ENCODE data around the gene SNX32.

Gene SNX32

DNA sequence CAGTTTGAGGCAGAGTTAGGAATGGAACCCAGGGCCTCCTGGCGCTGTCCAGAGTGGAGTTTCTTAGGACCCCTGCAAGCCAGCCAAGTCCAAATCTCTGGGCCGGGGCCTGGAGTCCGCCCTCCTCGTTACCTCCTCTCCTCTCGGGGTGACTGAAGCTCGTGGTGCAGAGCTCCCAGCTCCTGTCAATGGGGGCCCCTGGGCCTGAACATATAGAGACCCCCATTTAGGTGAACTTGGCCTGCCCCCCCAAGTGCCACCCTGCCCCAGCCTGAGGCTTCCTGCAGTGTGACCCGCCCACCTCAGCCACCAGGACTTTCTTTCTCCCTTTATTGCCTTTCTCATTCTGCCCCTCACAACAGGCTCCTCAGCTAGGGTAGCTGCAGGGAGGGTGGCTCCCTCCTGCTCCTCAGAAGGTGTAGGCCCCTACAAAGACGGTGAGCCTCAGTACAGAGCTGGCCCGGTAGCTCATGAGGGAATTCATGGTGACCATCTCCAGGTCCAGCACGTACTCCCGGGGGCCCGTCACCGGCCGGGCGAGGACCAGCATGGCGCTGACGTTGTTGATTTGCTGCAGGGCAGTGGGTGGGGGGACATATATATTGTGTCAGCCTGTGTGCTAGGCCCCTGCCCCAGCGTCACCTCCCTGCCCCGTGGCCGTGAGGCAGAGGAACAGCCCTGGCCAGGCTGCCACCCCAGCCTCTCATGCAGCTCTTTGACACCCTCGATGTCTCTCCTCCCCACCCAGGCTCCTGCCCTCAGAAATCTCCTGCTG lies 32.9 kb downstream of the SNX32 start:
- no peak for DNase-seq (ENCODE audit: low read depth, low spot score)

DNA sequence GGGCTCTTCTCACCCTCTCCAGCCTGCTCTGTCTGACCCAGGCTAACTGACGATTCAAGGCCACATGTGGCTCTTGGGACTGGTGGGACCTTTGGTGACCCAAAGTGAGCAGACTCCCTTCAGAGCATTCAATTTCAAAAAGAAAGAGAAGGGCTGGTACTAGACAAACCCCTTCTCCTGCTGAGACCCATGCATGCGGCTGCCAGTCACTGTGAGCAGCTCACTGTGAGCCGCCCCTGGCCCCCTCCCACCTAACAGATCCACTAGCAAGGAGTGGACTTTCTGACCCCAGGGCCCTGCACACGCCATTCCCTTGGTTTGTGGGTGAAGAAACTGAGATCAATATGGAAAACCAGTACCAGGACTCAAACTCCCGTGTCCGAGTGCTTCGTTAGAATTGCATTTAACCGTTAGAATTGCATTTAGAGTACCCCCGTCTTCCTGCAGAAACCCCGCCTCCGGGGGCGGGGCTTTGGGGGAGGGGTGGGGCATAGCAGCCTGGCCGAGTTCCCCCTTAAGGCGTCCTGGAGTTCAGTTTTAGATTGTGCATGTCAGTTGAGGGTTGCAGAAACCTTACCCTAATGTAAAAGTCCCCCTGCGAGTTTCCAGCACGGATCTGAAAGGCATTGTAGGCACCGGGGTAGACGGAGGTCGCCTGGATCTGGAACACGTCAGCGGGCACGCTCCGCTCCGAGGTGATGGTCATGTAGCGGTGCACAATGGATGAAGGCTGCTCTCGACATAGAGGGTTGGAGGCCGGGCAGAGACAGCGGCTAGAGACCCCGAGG lies 33.7 kb downstream of the SNX32 start:
- no peak for DNase-seq (ENCODE audit: low read depth, low spot score)

DNA sequence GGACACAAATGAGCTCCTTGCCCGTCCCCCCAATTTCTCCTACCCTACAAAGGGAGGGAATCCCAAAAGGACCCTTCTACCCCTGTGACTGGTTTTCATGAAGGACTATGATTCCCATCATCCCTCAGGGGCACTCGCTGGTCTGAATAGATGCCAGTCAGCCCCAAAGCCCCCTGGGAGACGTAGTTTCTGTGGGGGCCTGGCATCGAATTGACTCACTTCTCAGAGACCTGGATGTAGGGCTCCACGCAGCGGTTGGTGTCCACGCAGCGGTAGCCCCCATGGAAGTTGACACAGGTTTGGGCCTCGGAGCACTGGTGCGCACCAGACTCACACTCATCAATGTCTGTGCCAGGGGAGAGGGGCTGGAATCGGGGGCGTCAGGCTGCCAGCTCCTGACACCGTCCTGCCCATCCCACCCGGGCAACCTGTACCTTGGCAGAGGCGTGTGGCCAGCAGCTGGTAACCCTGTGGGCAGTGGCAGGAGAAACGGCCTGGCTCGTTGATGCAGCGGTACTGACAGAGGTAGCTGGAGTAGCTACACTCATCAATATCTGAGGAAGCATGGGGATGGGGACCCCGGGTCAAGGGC lies 34.4 kb downstream of the SNX32 start:
- DNase-seq (ENCODE audit: low read depth, low spot score): no peak

DNA sequence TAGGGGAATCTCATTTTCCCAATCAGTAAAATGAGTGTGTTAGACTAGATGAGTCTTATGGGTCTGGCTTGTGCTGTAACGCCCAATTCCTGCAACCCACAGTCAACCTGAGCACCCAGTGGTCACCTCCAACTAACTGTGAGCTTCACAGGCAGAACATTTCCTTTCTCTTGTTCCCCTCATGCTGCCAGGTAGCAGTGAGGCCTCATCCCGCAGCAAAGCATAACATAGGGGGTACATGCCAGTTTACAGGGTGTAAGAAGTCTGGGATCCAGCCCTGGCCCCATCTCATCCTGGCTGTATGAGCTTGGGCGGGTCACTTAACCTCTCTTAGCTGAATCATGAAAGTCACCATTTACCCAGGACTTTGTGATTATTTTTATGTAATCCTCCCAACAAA lies 35.1 kb downstream of the SNX32 start:
- no peak for DNase-seq (ENCODE audit: low read depth, low spot score)

DNA sequence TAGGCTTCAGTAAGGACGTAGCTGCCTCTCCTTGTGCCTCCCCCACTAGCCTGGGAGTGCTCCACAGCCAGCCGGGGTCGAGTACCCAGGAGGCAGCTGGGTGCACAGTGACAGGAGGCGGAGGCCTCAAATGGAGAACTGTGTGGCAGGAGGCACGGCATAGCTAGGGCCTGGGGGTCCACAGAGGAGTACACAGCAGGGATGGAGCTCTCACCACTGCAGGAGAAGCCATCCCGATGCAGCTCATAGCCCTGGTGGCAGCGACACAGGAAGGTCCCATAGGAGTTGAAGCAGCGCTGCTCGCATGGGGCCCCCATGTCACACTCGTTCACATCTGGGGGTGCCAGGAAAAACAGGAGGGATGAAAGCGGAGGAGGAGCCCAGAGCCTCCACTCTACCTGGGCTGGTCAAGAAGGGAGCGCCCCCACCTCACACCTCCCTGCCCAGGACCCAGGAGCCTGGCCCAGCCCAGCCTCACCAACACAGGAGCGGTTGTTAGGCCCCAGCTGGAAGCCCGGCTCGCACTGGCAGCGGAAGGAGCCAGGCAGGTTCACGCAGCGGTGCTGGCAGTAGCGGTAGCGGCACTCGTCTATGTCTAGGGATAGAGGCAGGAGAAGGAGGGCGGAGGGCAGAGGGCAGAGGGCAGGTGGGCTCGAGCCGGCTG lies 36.0 kb downstream of the SNX32 start:
- no peak for DNase-seq (ENCODE audit: low read depth, low spot score)

DNA sequence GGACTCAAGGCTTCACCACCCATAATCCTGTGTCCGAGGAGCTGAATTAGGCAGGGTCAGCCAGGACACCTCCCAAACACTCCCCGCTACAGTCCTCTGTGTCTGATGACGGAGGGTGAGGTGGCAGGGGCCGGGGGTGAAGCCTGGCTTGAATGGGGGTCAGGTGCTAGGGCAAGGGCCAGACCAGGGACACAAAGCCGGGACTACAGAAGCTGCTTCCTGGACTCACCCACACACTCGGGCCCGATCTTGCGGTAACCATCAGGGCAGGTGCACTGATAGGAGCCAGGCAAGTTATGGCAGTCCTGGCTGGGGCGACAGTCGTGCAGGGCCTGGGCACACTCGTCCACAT lies 36.5 kb downstream of the SNX32 start:
- no peak for DNase-seq (ENCODE audit: low read depth, low spot score)

DNA sequence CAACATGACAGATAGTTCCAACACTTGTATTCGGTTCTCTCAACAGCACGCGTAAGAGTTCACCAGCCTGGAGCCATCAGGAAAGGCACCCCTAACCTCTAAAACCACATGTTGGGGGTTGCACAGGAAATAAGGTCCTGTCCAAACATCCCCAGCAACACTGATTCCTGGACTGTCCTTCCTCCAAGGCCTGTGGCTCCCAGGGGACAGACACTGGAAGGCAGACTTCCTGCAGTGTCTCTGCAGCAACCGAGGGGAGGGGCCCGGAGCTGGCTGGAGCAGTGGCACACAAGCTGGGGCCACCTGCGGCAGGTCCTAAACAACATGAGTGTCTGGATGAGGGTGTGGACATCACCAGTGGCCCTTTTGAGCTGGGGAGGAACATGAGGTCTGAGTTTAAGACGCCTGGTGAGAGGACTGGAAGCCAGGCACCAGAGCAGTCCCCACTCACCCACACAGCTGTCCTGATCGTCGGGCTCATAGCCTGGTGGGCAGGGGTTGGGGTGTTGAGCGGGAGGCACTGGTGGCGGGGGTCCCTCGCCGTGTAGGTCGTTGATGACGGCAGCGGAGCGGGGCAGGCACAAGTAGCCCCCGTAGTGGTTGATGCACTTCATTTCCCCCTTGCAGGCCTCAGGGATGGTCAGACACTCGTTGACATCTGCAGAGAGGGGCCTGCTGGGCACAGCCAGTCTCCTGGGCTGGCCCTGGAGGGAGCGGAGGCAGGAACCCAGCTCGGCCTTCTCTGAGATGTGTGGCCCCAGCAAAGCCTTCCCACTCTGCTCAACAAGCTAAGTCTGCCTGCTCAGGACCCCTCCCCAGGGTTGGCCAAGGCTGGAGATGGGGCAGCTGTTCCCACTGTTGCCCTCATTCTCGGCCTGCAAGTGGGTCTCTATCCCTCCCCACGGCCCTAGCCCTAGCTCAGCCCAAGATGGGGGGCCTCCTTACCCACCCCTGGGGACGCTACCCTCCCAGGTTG lies 37.2 kb downstream of the SNX32 start:
- no peak for DNase-seq (ENCODE audit: low read depth, low spot score)

DNA sequence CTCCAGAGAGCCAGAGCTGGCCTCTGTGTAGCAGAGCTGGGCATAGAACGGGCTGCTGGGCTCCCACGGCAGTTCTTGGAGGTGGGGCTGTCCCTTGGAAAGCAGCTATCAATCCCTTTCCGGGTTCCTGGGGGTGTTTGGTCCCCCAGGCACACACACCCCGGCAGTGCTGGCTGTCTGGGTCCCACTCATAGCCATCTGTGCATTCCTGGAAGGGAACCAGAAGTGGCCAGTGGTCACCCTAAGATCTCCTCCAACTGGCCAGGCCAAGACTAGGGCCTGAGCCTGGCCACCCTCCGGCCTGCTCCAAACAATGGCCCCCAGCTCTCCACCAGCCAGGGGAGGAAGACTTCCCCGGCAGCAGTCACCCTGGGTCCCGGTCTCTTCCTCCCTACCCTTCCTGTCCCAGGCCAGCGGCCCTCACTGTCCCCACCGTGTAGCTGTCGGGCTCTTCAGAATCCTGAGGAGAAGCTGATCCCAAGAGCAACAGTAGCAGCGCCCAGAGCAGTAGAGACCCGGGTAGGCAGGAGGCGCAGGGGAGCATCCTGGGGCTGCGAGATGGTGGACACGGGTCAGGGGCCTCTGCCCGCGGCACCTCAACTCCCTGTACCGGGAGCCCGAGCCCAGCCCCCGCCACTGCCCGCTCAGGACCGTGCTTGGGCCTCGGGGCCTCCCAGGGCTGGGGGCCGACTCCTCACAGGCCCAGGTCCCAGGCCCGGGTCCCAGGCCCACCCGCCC lies 38.2 kb downstream of the SNX32 start:
- no peak for DNase-seq (ENCODE audit: low read depth, low spot score)

DNA sequence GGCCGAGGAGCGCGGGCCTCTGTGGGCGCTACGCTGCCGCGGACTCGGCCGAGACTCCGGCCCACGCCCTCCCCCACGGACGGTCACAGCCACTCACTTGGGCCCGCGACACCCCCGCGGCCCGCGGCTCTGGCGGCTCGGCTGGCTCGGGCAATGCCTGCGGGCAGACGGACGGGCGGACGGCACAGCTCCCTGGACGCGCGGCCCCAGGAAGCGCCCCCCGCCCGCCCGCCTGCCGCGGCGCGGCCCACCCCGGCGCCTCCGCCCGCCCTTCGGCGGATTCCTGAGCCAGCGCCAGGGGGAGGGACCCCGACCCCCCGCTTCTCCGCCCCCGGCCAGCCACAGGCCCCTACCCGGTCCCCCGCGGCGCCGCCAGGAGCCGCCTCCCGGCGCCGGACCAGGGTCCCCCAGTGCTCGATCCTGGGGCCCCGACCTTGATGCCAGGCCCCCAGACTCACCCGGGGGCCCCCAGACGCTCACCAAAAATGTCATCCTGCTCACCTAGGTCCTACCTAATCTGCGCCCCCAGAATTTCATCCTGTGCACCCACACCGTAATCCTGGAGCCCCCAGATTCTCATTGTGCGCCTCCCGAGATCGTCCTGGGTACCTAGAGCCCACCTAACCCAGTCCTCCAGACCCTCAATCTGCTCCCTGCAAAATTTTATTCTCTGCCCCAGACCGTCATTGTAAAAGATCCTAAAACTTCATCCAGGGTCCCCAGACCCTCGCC lies 39.0 kb downstream of the SNX32 start, which contains the start of gene EFEMP2:
Gene EFEMP2, minus strand, starts transcription at position 215 of the 732 bp plus-strand sequence. CDS start 446 bp downstream, outside the sequence.
- no peak for DNase-seq (ENCODE audit: low read depth, low spot score)

DNA sequence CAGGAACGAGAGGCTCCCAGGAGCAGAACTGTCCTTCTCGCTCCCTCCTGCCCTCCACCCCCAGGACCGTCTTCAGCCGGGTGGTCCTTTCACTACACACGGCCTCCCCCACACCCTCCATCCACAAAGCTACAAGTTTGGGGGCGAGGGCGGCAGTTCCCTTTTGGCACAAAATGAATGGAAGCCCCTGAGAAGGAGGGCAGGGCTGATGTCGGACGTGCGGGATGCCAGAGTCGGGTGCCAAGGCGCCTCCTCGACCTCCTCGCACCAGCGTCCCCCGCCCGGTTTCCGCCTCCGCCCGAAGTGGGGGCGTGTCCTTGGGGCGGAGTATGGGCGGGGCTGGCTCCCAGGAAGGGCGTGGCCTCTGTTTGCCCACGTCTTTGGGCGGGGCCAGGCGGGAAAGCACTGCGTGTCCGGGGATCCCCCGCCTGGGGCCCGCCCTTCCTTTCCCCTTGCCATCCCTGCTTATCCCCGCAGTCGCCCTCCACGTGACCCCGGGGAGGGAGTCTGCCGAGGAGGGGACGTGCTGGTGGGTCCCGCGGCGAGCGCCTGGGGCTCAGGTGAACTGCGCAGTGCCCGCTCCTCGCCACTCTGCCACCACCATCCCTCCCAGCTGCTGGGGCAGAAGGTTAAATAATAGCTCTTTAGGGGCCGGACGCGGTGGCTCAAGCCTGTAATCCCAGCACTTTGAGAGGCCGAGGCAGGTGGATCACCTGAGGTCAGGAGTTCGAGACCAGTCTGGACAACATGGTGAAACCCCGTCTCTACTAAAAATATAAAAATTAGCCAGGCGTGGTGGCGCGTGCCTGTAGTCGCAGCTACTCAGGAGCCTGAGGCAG lies 39.8 kb downstream of the SNX32 start:
- DNase-seq (ENCODE audit: low read depth, low spot score): no peak

DNA sequence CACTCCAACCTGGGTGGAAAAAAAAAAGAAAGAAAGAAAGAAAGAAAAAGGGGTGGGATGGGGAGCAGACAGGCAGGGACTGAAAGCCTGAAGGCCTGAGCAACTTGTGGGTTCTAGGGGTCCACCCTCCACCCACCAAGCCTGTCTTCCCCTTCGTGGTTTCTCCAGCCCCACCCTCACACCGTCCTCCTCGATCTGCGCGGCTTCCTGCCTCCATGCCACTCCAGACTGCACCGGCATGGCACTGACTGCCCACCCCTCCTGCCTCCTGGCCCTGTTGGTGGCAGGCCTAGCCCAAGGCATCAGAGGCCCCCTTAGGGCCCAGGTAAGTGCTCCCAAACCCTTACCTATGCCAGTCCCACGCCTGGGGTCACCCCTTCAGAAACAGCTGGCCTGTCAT lies 45.9 kb downstream of the SNX32 start, which contains the start of gene CTSW:
Gene CTSW, plus strand, starts transcription at position 221 of the 400 bp plus-strand sequence. Its CDS starts 18 bp downstream, at position 239.
- no peak for DNase-seq (ENCODE audit: low read depth, low spot score)

DNA sequence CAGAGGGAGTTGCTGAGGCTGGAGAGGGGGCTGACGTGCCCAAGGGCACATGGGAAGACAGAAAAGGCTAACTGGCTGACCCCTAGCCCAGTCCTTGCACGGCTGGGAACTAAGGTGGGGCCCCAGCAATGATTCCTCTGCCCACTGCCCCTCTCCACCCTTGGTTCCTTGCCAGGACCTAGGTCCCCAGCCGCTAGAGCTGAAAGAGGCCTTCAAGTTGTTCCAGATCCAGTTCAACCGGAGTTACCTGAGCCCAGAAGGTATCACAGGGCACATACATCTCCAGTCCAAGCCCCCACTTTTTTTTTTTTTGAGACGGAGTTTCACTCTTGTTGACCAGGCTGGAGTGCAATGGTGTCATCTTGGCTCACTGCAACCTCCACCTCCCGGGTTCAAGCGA lies 46.3 kb downstream of the SNX32 start:
- DNase-seq (ENCODE audit: low read depth, low spot score): no peak

DNA sequence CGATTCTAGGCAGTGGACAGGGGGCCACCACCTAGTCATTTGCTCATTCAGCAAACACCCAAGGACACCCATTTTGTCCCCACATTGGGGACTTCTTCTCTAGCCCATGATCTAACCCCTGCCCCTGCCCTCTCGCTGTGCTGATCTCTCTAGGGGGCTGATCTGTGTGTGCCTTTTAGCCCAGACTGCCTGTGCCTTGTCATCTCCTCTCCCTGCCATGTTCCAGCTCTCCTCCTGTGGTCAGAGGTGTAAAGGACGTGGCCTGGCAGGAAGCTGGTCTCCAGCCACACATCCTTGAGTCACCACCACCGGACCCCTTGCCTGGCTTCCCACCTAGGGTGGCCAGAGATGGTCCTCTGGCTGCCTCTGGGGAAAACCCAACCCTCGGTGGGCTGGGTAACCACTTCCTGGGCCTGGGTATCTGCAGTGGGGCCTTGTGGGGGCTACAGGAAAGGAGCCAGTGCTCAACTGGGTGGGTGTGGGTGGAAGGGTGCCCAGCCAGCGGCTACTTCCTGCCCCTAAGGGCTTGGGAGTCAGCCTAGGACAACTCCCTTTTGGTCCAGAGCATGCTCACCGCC lies 47.2 kb downstream of the SNX32 start:
- DNase-seq (ENCODE audit: low read depth, low spot score): no peak

DNA sequence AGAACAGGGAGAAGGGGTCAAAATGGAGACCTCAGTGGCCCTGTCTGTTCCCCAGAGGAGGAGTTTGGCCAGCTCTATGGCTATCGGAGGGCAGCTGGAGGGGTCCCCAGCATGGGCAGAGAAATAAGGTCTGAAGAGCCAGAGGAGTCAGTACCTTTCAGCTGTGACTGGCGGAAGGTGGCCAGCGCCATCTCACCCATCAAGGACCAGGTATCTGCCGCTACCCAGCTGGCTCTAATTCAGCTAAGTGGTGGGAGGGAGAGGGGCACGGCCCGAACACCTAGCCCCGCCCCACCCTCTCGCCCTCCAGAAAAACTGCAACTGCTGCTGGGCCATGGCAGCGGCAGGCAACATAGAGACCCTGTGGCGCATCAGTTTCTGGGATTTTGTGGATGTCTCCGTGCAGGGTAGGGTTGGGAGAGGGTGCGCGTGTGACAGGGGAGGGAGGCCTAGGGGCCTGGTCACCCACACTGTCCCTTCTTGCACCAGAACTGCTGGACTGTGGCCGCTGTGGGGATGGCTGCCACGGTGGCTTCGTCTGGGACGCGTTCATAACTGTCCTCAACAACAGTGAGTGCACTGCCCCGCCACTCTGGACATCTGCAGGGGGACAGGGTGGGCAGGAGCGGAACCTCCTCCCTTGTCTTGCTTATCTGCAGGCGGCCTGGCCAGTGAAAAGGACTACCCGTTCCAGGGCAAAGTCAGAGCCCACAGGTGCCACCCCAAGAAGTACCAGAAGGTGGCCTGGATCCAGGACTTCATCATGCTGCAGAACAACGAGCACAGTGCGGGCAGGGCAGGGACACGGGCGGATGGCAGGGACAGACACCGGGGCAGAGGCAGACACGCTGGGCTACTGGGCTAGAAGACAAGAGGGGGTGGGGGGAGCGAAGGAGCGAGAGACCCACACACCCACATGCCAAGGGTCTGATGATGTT lies 48.6 kb downstream of the SNX32 start:
- no peak for DNase-seq (ENCODE audit: low read depth, low spot score)

DNA sequence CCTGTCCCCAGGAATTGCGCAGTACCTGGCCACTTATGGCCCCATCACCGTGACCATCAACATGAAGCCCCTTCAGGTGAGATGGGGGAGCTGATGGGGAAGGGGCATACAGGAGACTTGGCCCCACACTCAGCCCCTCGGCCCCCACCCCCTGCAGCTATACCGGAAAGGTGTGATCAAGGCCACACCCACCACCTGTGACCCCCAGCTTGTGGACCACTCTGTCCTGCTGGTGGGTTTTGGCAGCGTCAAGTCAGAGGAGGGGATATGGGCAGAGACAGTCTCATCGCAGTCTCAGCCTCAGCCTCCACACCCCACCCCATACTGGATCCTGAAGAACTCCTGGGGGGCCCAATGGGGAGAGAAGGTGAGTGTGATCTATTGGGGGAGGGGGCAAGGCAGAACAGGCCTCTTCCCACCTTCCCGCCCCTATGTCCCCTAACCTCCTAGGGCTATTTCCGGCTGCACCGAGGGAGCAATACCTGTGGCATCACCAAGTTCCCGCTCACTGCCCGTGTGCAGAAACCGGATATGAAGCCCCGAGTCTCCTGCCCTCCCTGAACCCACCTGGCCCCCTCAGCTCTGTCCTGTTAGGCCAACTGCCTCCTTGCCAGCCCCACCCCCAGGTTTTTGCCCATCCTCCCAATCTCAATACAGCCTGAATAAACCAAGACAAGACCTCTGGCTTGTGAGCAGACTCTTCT lies 49.4 kb downstream of the SNX32 start:
- no peak for DNase-seq (ENCODE audit: low read depth, low spot score)

Measured in iPS DF 19.7 (cell line).